Activated CD4-positive, alpha-beta T cell treated with anti-CD3 and anti-CD28 coated beads, Interleukin-2, amount 10 ng/mL, durations not matched to agents 7 days and 5 days (primary cell): ENCODE data around the gene RAP2B. TPM values are rescaled to one million over a fixed set of nuclear protein-coding genes. Genes with fewer than 3 reads are reported as not detected.
A peak's percentile ranks its signal among the peaks of the same experiment; 100 is the strongest.
"Not testable (repeated sequence)": the region's sequence is repeated elsewhere in the genome, so short reads cannot be mapped to it uniquely, and the experiment has no call there.

ENCODE experiments used
- CTCF ChIA-PET: fragments of 350-600 bp; sonication (Branson Sonifier 250); formaldehyde crosslinking; loops from one replicate; lab custom pipeline; 2021; ENCODE audit warnings: antibody characterized with exemption; lab: Charles Lee
- POLR2A ChIA-PET: fragments of 350-600 bp; sonication (Branson Sonifier 250); formaldehyde crosslinking; loops from one replicate; lab custom pipeline; 2021; ENCODE audit warnings: antibody characterized with exemption; lab: Charles Lee
- DNase-seq: peaks from one replicate; pipeline ENCODE4 v3.0.0-alpha.2; 2020
- H3K27ac Mint-ChIP-seq: one replicate; pipeline ENCODE4 v1.8.0; 2021; ENCODE audit warnings: mild to moderate bottlenecking, moderate library complexity, mixed read lengths
- H3K27me3 Mint-ChIP-seq: one replicate; pipeline ENCODE4 v1.8.0; 2021; ENCODE audit warnings: mixed read lengths
- H3K36me3 Mint-ChIP-seq: one replicate; pipeline ENCODE4 v1.8.0; 2021; ENCODE audit warnings: low read depth, mixed read lengths
- H3K4me1 Mint-ChIP-seq: one replicate; pipeline ENCODE4 v1.8.0; 2021; ENCODE audit warnings: mixed read lengths
- H3K4me3 Mint-ChIP-seq: one replicate; pipeline ENCODE4 v1.8.0; 2021; ENCODE audit warnings: mild to moderate bottlenecking, moderate library complexity, mixed read lengths
- H3K9me3 Mint-ChIP-seq: one replicate; pipeline ENCODE4 v1.8.0; 2021; ENCODE audit warnings: mixed read lengths
- total RNA-seq, 2 experiments: library from RNA; stranded (reverse); gene quantifications; one replicate each; pipeline ENCODE4 v1.2.3, GENCODE V29; 2021

The RAP2B gene
- total RNA-seq, 2 experiments from 2014 or later: 22.5 to 23.7 TPM

- peaks cover 2% of the 10 kb centered on the region for H3K36me3 Mint-ChIP-seq
- CTCF ChIA-PET: interaction anchor here (1.0 kb wide), 1 partner anchor 19 kb away, joined by 3 read pairs; no protein-coding TSS in a partner anchor
- H3K4me1 Mint-ChIP-seq: peaks cover 16% of the 10 kb centered on the region
- H3K4me3 Mint-ChIP-seq: no peak overlapping the region
- DNase-seq: no peak
- H3K27me3 Mint-ChIP-seq: no peaks in the 10 kb centered on the region
- no peak overlapping the region for H3K27ac Mint-ChIP-seq
- POLR2A ChIA-PET: no interaction called here
- H3K9me3 Mint-ChIP-seq: peaks cover 2% of the 10 kb centered on the region
Observed at GRCh38 chr3:153144779-153145178, 17.2 kb upstream of the RAP2B start.

- no peaks in the 10 kb centered on the region for H3K27me3 Mint-ChIP-seq
- ChIA-PET CTCF (interaction anchor here (1.0 kb wide), 1 partner anchor 20 kb away, joined by 3 read pairs; no protein-coding TSS in a partner anchor), POLR2A (no interaction called here)
- H3K4me1 Mint-ChIP-seq: peaks cover 14% of the 10 kb centered on the region
- no peak overlapping the region for H3K27ac Mint-ChIP-seq
- peaks cover 2% of the 10 kb centered on the region for H3K9me3 Mint-ChIP-seq
- H3K36me3 Mint-ChIP-seq: no peaks in the 10 kb centered on the region
- no peak for DNase-seq
- no peak overlapping the region for H3K4me3 Mint-ChIP-seq
Observed at GRCh38 chr3:153145454-153145853, 16.6 kb upstream of the RAP2B start.

GRCh38 chr3:153146191-153147053 lies 15.6 kb upstream of the RAP2B start:
- POLR2A ChIA-PET: no interaction called here
- no peak overlapping the region for H3K4me3 Mint-ChIP-seq
- H3K27me3 Mint-ChIP-seq: no peaks in the 10 kb centered on the region
- H3K36me3 Mint-ChIP-seq: no peaks in the 10 kb centered on the region
- CTCF ChIA-PET: no interaction called here
- H3K27ac Mint-ChIP-seq: no peak overlapping the region
- peaks cover 2% of the 10 kb centered on the region for H3K9me3 Mint-ChIP-seq
- peaks cover 11% of the 10 kb centered on the region for H3K4me1 Mint-ChIP-seq
- DNase-seq: no peak

GRCh38 chr3:153150991-153151390 lies 11.0 kb upstream of the RAP2B start:
- no peak for DNase-seq
- Mint-ChIP-seq H3K9me3 (peaks cover 2% of the 10 kb centered on the region), H3K4me1 (peaks cover 1% of the 10 kb centered on the region), H3K27ac (no peak overlapping the region), H3K36me3 (no peaks in the 10 kb centered on the region), H3K4me3 (no peak overlapping the region), H3K27me3 (peaks cover 5% of the 10 kb centered on the region)
- POLR2A ChIA-PET: no interaction called here
- CTCF ChIA-PET: no interaction called here

GRCh38 chr3:153155786-153156185 lies 6.2 kb upstream of the RAP2B start:
- H3K27ac Mint-ChIP-seq, DNase-seq, CTCF ChIA-PET, H3K36me3 Mint-ChIP-seq, H3K9me3 Mint-ChIP-seq, H3K4me3 Mint-ChIP-seq, H3K27me3 Mint-ChIP-seq, POLR2A ChIA-PET: not testable (repeated sequence)
- peaks cover 14% of the 10 kb centered on the region for H3K4me1 Mint-ChIP-seq

GRCh38 chr3:153158189-153158588 lies 3.8 kb upstream of the RAP2B start:
- no peak overlapping the region for H3K27ac Mint-ChIP-seq
- H3K9me3 Mint-ChIP-seq: no peaks in the 10 kb centered on the region
- H3K27me3 Mint-ChIP-seq: peaks cover 5% of the 10 kb centered on the region
- peaks cover 5% of the 10 kb centered on the region for H3K36me3 Mint-ChIP-seq
- H3K4me3 Mint-ChIP-seq: no peak overlapping the region
- H3K4me1 Mint-ChIP-seq: peaks cover 14% of the 10 kb centered on the region
- CTCF ChIA-PET: no interaction called here
- POLR2A ChIA-PET: no interaction called here
- DNase-seq: no peak

GRCh38 chr3:153158961-153159735 lies 2.9 kb upstream of the RAP2B start:
- ChIA-PET CTCF (no interaction called here), POLR2A (no interaction called here)
- Mint-ChIP-seq H3K4me1 (peaks cover 19% of the 10 kb centered on the region), H3K9me3 (no peaks in the 10 kb centered on the region), H3K4me3 (peak overlapping the region; percentile 99), H3K27ac (peak overlapping the region; percentile 61), H3K36me3 (peaks cover 13% of the 10 kb centered on the region), H3K27me3 (no peaks in the 10 kb centered on the region)
- no peak for DNase-seq

- no peaks in the 10 kb centered on the region for H3K9me3 Mint-ChIP-seq
- POLR2A ChIA-PET: interaction anchor here (0.7 to 1.2 kb wide), 2 partner anchors 62 to 100 kb away, joined by 3 to 5 read pairs; no protein-coding TSS in a partner anchor
- H3K27me3 Mint-ChIP-seq: no peaks in the 10 kb centered on the region
- CTCF ChIA-PET: interaction anchor here (1.1 to 1.6 kb wide), 2 partner anchors 18 to 609 kb away, joined by 5 read pairs; no protein-coding TSS in a partner anchor
- H3K4me3 Mint-ChIP-seq: peak overlapping the region; percentile 99
- peaks cover 26% of the 10 kb centered on the region for H3K4me1 Mint-ChIP-seq
- H3K27ac Mint-ChIP-seq: peak overlapping the region; percentile 99
- no peak for DNase-seq
- peaks cover 20% of the 10 kb centered on the region for H3K36me3 Mint-ChIP-seq
Observed at GRCh38 chr3:153159771-153160397, 2.1 kb upstream of the RAP2B start.

GRCh38 chr3:153160451-153161137 lies 1.4 kb upstream of the RAP2B start:
- POLR2A ChIA-PET: interaction anchor here (0.7 to 1.2 kb wide), 3 partner anchors 20 to 100 kb away, joined by 3 to 5 read pairs (median 3); no protein-coding TSS in a partner anchor
- CTCF ChIA-PET: interaction anchor here (0.6 to 1.6 kb wide), 6 partner anchors 19 to 1879 kb away, joined by 3 to 5 read pairs (median 4); no protein-coding TSS in a partner anchor
- H3K27ac Mint-ChIP-seq: peak overlapping the region; percentile 99
- peaks cover 33% of the 10 kb centered on the region for H3K4me1 Mint-ChIP-seq
- H3K36me3 Mint-ChIP-seq: peaks cover 27% of the 10 kb centered on the region
- H3K27me3 Mint-ChIP-seq: no peaks in the 10 kb centered on the region
- DNase-seq: peak; percentile 78
- no peaks in the 10 kb centered on the region for H3K9me3 Mint-ChIP-seq
- peak overlapping the region; percentile 99 for H3K4me3 Mint-ChIP-seq

- no peaks in the 10 kb centered on the region for H3K9me3 Mint-ChIP-seq
- H3K27me3 Mint-ChIP-seq: no peaks in the 10 kb centered on the region
- H3K4me3 Mint-ChIP-seq: peak overlapping the region; percentile 99
- ChIA-PET CTCF (interaction anchor here (0.6 to 1.6 kb wide), 5 partner anchors 25 to 1879 kb away, joined by 3 to 5 read pairs (median 4); no protein-coding TSS in a partner anchor), POLR2A (interaction anchor here (0.6 to 1.2 kb wide), 4 partner anchors 21 to 514 kb away, joined by 3 to 5 read pairs (median 3); no protein-coding TSS in a partner anchor)
- peak; percentile 96 for DNase-seq
- peak overlapping the region; percentile 99 for H3K27ac Mint-ChIP-seq
- H3K4me1 Mint-ChIP-seq: peaks cover 40% of the 10 kb centered on the region
- H3K36me3 Mint-ChIP-seq: peaks cover 32% of the 10 kb centered on the region
Observed at GRCh38 chr3:153161138-153161713, 800 bp upstream of the RAP2B start.

GRCh38 chr3:153162513-153163392 lies 727 bp downstream of the RAP2B start:
- Mint-ChIP-seq H3K9me3 (no peaks in the 10 kb centered on the region), H3K36me3 (peaks cover 44% of the 10 kb centered on the region), H3K4me3 (peak overlapping the region; percentile 99), H3K27ac (peak overlapping the region; percentile 99), H3K4me1 (peaks cover 53% of the 10 kb centered on the region), H3K27me3 (no peaks in the 10 kb centered on the region)
- ChIA-PET POLR2A (interaction anchor here (0.6 to 1.0 kb wide), 2 partner anchors 11 to 59 kb away, joined by 6 read pairs; no protein-coding TSS in a partner anchor), CTCF (interaction anchor here (0.6 to 1.6 kb wide), 2 partner anchors 58 to 109 kb away, joined by 3 to 4 read pairs; no protein-coding TSS in a partner anchor)
- peak; percentile 43 for DNase-seq
